ENCODE measurements around the gene ST8SIA3. TPM values are rescaled to one million over a fixed set of nuclear protein-coding genes. Genes with fewer than 3 reads are reported as not detected.

ST8SIA3 gene
- total RNA-seq, 2 experiments from 2014 or later = not detected

DNA sequence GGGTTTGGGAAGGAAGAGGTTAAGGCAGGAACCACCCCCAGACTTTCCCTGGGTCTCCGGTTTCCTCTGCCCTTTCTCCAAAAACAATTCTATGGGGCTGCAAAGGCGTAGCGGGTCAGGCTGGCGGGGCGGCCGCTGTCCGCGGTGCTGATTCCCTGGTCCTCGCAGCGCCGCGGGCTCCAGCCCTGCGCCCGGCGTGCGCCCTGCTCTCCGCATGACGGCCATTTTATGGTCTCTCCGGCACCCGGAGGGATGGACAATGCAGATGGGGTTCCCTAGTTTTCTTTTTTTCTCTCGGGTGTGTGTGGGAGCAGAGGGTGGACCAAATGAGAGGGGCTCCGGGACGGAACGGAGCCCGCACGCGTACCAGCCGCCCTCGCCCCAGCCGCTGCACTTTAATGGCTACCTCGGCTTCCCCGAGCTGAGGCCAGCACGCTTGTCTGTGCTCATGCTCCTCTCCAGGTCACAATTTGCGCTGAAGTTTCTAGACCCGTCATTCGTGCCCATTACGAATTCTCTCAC lies 1.6 kb downstream of the ST8SIA3 start:
- no peak for TF ChIP-seq EZH2phosphoT487 (IDR thresholded peaks at IDR 0.05; ENCODE audit: borderline replicate concordance, low read depth, low read length)
- TF ChIP-seq, protein P1, sequence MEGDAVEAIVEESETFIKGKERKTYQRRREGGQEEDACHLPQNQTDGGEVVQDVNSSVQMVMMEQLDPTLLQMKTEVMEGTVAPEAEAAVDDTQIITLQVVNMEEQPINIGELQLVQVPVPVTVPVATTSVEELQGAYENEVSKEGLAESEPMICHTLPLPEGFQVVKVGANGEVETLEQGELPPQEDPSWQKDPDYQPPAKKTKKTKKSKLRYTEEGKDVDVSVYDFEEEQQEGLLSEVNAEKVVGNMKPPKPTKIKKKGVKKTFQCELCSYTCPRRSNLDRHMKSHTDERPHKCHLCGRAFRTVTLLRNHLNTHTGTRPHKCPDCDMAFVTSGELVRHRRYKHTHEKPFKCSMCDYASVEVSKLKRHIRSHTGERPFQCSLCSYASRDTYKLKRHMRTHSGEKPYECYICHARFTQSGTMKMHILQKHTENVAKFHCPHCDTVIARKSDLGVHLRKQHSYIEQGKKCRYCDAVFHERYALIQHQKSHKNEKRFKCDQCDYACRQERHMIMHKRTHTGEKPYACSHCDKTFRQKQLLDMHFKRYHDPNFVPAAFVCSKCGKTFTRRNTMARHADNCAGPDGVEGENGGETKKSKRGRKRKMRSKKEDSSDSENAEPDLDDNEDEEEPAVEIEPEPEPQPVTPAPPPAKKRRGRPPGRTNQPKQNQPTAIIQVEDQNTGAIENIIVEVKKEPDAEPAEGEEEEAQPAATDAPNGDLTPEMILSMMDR (conservative IDR thresholded peaks at IDR 0.05; ENCODE audit: low read length) = no peak
- no peak overlapping the region for H2AFZ ChIP-seq (ENCODE audit: low read length)
- H3K36me3 ChIP-seq (ENCODE audit: insufficient read depth, low read length) = no peaks in the 10 kb centered on the region
- no TSS peak for BruUV-seq (replicated peaks)
- no peak overlapping the region for H3K4me2 ChIP-seq (ENCODE audit: low read length)
- H4K20me1 ChIP-seq (ENCODE audit: insufficient read depth, low read length) = no peaks in the 10 kb centered on the region
- DNase-seq (ENCODE audit: low spot score) = no peak
- H3K27ac ChIP-seq (ENCODE audit: low read depth, low read length, poor library complexity, severe bottlenecking) = no peak overlapping the region
- H3K4me1 ChIP-seq (ENCODE audit: insufficient read depth, low read length, poor library complexity, severe bottlenecking) = no peaks in the 10 kb centered on the region
- no peaks in the 10 kb centered on the region for H3K9me2 ChIP-seq (ENCODE audit: insufficient read depth, low read length)
- H3K4me3 ChIP-seq (ENCODE audit: low read depth, low read length, poor library complexity, severe bottlenecking) = no peak overlapping the region
- intact Hi-C loops (cut with micrococcal nuclease; ENCODE audit: unreplicated experiment) = no loop called here
- no peaks in the 10 kb centered on the region for H3K79me2 ChIP-seq (ENCODE audit: insufficient read depth, low read depth, low read length)
- POLR2A ChIA-PET = no interaction called here
- CTCF ChIA-PET (ENCODE audit: unreplicated experiment) = no interaction called here
- H3K9me3 ChIP-seq (ENCODE audit: low read length) = no peaks in the 10 kb centered on the region

DNA sequence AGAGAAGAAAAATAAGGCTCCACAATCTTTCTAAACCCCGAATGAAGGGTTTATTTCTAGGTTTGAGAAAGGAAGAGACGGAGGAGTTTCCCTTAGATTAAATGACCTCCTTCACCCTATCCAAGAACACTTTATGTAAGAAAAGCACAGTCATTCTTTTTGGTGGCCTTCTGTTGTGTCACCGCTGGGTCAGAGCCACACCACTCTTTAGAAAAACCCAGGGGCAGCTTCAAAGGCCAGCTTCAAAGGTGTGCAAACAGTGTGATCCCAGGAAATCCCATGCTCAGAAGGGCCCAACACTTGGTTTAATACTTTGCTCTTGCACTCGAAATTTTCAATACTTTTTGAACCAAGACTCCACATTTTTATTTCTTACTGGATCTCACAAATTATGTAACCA lies 7.1 kb downstream of the ST8SIA3 start:
- no peaks in the 10 kb centered on the region for H3K9me3 ChIP-seq (ENCODE audit: low read length)
- no peak overlapping the region for H3K4me2 ChIP-seq (ENCODE audit: low read length)
- no peaks in the 10 kb centered on the region for H3K79me2 ChIP-seq (ENCODE audit: insufficient read depth, low read depth, low read length)
- no peak overlapping the region for H3K27ac ChIP-seq (ENCODE audit: low read depth, low read length, poor library complexity, severe bottlenecking)
- DNase-seq (ENCODE audit: low spot score) = no peak
- no peak overlapping the region for H3K4me3 ChIP-seq (ENCODE audit: low read depth, low read length, poor library complexity, severe bottlenecking)
- no peak overlapping the region for H2AFZ ChIP-seq (ENCODE audit: low read length)
- H3K9me2 ChIP-seq (ENCODE audit: insufficient read depth, low read length) = no peaks in the 10 kb centered on the region
- ChIA-PET CTCF (ENCODE audit: unreplicated experiment) (no interaction called here), POLR2A (no interaction called here)
- intact Hi-C loops (cut with micrococcal nuclease; ENCODE audit: unreplicated experiment) = no loop called here
- no peaks in the 10 kb centered on the region for H3K4me1 ChIP-seq (ENCODE audit: insufficient read depth, low read length, poor library complexity, severe bottlenecking)
- H3K36me3 ChIP-seq (ENCODE audit: insufficient read depth, low read length) = no peaks in the 10 kb centered on the region
- H4K20me1 ChIP-seq (ENCODE audit: insufficient read depth, low read length) = no peaks in the 10 kb centered on the region
- no peak for TF ChIP-seq EZH2phosphoT487 (IDR thresholded peaks at IDR 0.05; ENCODE audit: borderline replicate concordance, low read depth, low read length)
- TF ChIP-seq, protein P1 (conservative IDR thresholded peaks at IDR 0.05; ENCODE audit: low read length) = no peak
- no TSS peak for BruUV-seq (replicated peaks)

DNA sequence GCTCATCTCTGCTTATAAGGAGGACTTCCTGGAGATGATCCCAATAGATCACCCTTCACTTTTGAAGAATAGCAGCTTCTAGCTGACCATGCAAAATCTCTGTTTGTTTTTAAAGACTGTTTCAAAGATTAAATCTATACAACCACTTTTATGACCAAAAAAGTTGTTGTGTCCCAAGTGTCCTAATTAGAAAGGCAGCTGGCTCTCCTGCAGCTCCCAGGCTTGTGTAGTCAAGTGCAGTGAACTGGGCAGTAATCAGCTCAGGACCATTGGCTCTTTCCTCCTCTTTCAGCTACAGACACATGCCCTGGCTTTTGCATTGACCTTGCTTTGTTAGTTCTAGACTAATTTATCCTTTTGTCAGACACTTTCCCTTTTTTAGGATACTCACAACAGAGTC lies 10.4 kb downstream of the ST8SIA3 start:
- intact Hi-C loops (cut with micrococcal nuclease; ENCODE audit: unreplicated experiment) = no loop called here
- H3K27ac ChIP-seq (ENCODE audit: low read depth, low read length, poor library complexity, severe bottlenecking) = no peak overlapping the region
- no peak for DNase-seq (ENCODE audit: low spot score)
- BruUV-seq (replicated peaks) = no TSS peak
- H3K4me2 ChIP-seq (ENCODE audit: low read length) = no peak overlapping the region
- no peaks in the 10 kb centered on the region for H3K79me2 ChIP-seq (ENCODE audit: insufficient read depth, low read depth, low read length)
- H3K36me3 ChIP-seq (ENCODE audit: insufficient read depth, low read length) = no peaks in the 10 kb centered on the region
- no peak overlapping the region for H2AFZ ChIP-seq (ENCODE audit: low read length)
- H4K20me1 ChIP-seq (ENCODE audit: insufficient read depth, low read length) = no peaks in the 10 kb centered on the region
- no peaks in the 10 kb centered on the region for H3K9me3 ChIP-seq (ENCODE audit: low read length)
- no peaks in the 10 kb centered on the region for H3K4me1 ChIP-seq (ENCODE audit: insufficient read depth, low read length, poor library complexity, severe bottlenecking)
- no peaks in the 10 kb centered on the region for H3K9me2 ChIP-seq (ENCODE audit: insufficient read depth, low read length)
- no peak for TF ChIP-seq EZH2phosphoT487 (IDR thresholded peaks at IDR 0.05; ENCODE audit: borderline replicate concordance, low read depth, low read length)
- TF ChIP-seq, protein P1 (conservative IDR thresholded peaks at IDR 0.05; ENCODE audit: low read length) = no peak
- CTCF ChIA-PET (ENCODE audit: unreplicated experiment) = no interaction called here
- POLR2A ChIA-PET = interaction anchor here (0.5 kb wide), 1 partner anchor 624 kb away, joined by 4 read pairs; no protein-coding TSS in a partner anchor
- H3K4me3 ChIP-seq (ENCODE audit: low read depth, low read length, poor library complexity, severe bottlenecking) = no peak overlapping the region

Measured in OCI-LY7 (cell line).